Renal cortical epithelial cell (primary cell): ENCODE results near the gene IQGAP2. TPM values are rescaled to one million over a fixed set of nuclear protein-coding genes. Genes with fewer than 3 reads are reported as not detected.

Experiments
- DNase-seq: peaks from one replicate; pipeline ENCODE4 v3.0.0-alpha.2; 2011; ENCODE audit warnings: low read depth
- total RNA-seq: library from RNA; depleted of rRNA; stranded (reverse); fragments of >200 nt; gene quantifications from 2 replicates; pipeline ENCODE4 v1.2.3, GENCODE V29; 2014

Gene IQGAP2
- total RNA-seq, 1 donor from 2014 or later = 0.30 TPM

DNA sequence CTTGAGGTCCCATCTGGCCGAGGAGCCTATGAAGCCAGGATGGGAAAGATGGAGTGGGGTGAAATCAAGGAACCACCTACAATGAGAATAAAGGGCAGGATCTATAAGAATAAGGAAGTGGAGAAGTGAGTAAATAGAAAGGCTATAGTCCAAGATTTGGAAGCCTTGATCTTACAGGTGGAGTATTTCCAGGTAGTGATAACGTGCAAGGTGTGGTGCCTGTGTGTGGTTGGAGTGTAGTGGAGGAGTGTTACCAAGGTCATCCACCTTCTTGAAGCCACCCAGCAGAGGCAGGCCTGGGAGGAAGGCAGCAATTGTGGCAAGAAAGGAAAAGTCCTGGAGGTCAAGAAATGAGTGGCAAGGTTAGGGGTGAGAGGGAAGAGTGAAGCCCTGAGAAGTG is 72.9 kb downstream of the IQGAP2 start:
- no peak for DNase-seq

DNA sequence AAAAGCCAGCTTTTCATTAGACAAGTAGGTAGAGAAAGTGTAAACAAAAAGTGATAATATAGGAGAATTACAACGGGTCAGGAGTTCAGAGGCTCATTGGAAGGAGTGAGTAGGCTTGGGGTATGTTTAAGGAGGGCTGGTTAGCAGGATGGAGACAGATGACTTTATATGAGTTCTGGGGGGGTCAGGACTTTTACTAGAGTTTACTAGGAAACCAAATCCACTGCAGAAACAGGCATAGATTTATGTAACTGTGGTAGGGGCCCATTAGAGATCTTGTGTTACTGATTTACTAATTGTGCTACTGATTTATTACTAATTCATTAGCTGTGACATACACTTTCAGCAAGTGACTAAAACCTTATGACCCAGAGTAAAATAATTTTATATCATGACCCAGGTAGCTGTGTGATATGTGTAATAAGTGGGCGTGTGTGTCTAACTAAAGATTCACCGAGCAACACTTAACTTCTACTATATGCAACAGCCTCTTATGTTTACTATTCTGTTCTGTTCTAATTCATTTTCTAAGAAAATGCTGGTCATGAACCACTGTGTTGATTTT is 73.5 kb downstream of the IQGAP2 start:
- DNase-seq = no peak

DNA sequence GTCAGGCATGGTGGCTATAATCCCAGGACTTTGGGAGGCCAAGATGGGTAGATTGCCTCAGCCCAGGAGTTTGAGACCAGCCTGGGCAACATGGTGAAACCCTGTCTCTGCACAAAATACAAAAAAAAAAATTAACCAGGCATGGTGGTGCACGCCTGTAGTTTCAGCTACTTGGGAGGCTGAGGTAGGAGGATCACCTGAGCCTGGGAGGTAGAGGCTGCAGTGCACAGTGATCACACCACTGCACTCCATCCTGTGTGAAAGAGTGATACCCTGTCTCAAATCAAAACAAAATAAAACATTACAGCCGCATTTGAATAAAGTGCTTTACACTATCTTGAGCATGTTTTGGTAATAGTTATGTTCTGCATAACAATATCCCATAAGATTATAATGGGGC is 74.0 kb downstream of the IQGAP2 start:
- no peak for DNase-seq

DNA sequence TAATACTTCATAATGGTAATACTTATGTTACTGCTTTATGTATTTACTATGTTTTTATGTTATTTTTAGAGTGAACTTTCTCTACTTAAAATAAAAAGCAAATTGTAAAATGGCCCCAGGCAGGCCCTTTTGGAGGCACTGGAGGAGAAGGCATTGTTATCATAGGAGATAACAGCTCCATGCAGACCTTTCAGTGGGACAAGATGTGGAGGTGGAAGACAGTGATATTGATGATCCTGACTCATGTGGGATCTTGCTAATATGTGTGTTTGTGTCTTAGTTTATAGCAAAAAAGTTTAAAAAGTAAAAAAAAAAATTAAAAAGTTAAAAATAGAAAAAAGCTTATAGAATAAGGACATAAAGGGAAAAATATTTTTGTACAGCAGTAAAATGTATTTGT is 74.5 kb downstream of the IQGAP2 start:
- no peak for DNase-seq

DNA sequence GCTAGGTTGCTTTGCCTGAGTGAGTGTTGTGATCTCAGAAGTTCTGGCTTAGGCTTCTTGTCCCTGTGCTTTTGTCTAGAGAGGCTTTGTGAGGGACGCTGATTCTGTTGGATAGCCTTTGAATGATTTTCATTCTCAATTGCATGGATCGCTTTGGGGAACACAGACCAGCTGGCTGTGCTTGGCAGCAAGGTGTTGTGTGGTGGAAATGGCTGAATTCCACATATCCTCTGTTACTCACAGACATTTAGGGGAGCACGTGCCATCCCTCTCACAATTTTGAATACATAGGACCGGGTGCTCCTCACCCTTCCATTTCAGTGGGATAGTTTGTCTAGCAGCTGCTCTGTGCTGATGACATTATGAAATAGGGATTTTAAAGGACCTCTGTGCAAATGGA is 76.2 kb downstream of the IQGAP2 start:
- DNase-seq = no peak

DNA sequence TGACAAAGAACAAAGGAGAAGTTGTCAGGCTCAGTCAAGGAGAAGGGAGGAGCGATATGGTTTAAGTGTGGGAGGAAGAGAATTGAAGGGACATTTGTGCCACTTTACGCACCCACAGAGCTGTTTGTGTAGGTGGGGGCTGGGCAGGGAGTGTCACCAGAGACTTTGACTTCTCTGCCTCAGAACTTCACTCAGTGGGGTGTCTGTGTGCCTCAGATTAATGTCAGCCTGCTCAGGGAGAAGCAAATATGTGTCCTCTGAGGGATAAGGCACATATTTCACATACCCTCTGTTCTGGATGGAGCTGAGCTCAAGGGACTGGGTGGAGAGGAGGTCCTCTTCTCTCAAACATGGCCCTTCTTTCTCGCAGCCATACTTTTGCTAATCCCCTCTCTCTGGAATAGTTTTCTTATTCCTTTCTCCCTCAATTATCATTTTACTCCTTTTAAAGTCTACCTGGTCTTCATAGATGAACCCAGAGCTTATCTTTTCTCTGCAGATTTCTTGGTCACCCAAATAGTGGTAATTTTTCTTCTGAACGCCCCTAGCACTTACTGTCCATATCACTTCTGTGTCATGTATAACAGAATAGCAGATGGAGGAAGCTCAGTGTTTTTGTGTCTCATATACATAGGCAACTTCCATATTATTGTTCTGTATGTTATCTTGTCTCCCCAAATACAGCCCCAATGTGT is 77.0 kb downstream of the IQGAP2 start:
- no peak for DNase-seq

DNA sequence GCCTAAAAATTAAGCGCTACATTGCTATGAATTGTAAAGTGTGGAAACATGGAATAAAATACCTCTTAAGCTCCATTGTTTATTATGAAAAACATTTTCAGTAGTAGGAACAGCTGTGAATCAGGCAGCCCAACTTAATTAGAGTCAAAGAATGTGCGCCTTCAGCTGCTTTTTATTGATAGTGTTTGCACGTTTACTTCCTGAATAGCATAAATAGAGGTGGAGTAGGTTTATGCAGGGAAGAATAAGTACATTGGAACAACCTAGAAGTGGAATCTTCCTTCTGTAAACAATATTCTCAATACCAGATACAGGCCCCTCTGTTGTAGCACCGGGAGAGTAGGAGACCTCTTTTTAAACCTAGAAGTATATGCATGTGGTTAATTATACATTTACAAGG is 79.9 kb downstream of the IQGAP2 start:
- no peak for DNase-seq

DNA sequence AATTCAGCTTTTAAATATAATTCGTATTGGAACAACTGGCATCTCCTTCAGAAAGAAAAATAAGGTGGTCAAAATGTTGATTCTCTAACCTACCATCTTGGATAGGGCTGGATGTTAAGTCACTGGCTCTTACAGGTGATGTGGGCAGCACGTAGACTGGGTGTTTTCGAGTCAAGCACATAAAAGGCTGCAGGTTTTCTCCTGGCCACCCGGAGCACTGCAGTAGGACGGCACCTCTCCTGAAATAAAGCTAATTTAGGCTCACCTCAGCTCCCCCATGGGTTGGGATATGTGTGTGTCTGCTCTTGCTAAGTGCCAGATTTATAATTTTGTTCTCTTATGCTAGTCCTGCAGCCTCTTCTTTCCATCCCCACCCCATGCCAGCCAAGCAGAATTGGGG is 80.3 kb downstream of the IQGAP2 start:
- no peak for DNase-seq

DNA sequence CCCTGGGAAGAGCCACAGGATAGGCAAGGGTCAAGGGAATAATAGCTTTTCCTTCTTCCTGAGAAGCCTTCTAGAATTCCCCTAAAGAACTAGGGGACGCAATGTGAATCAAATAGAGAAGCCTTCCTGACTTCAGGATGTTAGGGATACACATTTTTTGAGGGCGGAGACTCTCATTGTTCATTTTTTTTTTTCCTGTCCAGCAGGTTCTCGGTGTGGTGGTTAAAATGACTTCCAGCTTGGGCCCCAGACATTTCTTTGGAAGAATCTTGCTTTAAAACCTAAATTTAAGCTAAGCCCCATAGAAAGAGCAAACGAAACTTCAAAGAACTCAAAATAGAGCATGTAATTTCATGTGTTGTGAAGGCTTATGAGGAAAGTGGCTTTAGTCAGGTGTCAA is 80.8 kb downstream of the IQGAP2 start:
- DNase-seq = no peak

DNA sequence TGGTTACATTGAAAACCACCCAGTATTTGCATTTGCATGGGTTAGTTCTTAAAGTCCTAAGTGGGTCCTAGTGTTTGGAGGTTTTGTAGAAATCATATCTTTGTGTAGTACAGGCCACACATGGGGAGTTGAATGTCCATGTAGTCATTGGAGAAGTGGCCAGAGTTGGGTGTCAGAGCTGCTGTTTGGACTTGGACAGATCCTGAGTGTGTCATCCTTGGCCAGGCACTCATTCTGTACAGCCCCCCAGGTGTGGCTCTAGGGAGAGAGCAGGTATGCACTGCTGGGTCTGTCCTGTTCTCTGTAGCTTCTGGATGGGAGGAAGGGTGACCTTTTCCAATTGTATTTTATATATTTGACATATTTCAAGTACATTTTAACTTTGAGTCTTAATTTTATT is 82.4 kb downstream of the IQGAP2 start:
- no peak for DNase-seq

DNA sequence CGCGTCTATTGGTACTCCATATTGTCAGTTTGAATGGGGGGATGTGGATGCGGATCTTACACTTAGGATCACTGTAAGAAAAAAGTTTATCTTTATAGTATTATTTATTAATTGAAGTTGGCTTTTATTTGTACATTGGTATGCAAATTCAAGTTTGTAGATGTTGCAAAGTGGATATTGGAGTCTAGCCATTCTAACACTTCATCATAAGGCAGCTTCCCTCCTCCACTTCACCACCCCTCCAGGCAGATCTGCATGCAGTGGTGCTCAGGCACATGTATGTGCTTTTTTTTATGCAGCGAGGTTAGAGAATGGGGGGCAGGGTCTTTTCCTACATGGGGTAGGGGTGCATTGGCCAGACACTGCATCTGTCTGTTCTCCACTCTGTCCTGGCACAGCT is 84.3 kb downstream of the IQGAP2 start:
- DNase-seq = no peak

DNA sequence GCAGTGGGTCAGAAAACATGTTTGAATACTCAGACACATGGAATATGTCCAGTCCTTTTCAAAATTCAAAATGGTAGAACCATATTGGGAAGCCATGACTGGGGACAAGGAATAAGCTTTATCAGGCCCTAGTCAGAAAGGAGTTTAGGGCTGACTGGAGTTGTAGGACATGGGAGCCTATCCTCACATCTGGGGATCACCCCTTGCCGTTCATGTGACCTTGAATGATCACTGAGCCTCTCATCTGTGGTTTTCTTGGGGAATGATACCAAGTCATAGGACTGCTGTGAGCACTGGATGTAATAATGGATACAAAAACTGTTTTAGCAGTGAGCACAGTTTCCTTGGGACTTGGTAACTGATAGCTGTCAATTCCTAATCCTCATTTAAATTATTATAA is 84.7 kb downstream of the IQGAP2 start:
- DNase-seq = no peak

DNA sequence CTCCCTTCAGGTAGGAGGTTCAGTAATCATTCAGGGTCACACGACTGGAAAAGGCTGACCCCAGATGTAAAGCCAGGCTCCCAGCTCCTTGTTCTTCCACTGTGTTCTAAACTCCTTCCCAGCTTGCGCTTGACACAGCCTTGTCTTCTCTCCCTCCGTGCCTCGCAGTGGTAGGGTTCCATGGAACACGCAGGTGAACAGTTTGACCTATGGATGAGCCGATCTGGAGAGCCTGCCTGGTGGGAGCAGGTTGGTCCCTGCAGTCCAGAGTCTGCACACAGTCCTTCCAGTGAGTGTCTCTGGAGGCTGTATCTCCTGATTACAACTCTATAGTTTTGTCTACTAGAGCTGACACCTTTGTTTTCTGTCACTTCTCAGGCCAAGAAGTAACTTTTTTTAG is 85.9 kb downstream of the IQGAP2 start:
- no peak for DNase-seq

DNA sequence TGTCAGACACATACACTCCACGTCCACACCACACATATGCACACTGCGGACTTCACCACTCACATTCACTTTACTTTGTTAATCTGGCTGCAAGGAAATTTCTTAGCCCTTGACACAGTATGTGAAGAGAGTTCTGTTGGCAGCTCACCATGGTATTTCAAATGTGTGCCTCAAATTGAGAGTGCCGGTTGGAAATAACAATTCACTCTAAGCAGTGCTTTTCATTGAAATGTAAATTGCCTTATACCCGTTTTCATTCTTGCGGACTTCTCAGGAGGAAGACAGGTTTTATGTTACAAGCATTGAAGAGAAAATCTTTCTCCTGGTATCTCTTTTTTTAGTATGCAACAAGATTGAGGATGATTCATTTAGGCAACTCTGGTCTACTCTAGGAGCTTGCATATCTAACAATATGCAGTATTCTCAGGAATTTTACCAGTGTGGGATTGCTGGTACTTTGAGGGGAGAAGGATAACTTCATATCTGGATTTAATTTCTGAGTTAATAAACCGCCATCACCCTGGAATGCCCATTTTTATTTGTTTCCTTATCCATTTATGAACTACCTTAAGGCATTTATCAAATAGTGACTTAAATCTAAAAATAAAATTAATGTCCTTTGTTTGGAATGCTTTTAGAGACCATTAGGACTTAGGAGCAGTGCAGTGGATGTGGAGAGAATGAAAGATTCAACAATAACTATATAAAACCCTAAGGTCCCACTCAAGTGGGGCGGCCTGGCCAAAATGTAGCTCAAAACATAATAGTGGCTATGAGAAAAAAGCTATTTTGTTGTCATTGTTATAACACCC is 87.0 kb downstream of the IQGAP2 start:
- DNase-seq = no peak

DNA sequence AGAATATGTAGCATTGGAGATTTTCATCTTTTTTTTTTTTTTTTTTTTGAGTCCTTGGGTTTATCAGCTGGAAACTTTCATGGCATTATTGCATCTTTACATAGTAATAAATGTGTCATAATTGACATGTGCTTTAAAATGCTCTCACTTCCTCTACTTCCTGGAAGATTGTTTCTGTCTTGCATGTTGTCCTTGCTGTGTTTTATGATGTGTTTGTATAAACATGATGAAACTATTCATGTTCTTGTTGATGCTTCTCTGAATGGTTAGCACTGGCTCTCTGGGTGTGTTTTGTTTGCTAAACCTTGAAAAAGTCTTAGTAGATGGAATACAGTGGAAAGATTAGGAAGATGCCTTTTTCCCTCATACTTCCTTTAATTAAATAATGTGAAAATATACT is 87.9 kb downstream of the IQGAP2 start:
- DNase-seq = no peak

DNA sequence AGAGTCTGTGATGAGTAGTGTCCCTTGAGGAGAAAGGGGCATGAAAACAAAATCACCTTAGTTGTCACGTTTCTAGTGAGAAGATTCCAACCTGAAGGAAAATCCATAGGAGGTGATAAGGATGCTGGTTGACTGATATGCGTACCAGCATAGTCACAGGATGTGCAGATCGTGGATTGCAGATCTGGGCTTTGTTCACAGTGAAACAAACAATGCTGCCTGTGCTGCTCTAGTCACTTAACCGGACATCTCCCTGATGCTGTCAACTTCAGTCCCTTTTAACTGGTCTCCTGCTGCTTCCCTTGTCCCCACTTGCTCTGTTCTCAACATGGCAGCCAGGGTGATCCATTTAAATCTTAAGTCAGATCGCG is 89.7 kb downstream of the IQGAP2 start:
- no peak for DNase-seq

DNA sequence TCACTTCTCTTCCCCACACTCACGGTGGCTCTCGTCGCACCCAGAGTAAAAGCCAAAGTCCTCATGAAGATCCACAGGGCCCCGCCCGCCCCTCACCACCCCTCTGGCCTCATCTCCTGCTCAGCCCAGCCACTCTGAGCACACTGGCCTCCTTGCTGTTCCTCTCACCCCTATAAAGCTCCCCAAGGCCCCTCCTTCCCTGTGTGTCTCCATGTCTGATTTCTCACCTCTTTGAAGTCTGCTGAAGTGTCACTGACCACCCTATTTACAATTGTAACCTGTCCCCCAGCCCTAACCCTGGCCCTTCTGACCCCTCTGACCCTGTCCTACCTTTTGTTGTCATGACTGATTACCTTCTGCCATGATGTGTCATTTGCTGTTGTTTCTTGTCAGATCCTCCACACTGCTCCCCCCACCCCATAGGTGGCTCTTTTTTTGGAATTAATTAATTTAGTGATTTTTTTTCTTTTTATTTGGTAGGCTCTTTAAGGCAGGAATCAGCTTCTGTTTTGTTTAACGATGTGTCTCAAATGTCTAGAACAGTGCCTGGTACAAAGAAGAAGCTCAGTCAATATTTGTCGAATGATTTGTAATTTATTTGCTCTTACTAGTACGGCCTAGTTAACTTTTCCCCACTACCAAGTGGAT is 90.2 kb downstream of the IQGAP2 start:
- no peak for DNase-seq

DNA sequence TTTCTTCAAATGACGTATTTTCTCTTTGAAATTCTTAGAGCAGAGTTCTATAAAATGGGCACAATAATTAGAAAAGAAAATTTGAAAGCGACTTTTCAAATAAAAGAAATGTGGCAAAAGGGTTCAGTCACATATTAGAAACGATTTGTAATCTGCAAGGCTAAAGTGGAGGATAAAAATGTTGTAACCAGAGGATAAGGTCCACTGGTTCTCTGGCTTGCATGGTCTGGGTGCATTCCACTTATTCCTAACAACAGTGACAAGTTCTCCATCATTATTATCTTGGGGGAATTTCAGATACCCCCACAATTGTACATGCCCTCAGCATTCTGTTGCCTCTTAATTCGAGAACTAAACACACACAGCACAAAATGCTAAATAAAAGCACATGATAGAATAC is 91.1 kb downstream of the IQGAP2 start:
- no peak for DNase-seq

DNA sequence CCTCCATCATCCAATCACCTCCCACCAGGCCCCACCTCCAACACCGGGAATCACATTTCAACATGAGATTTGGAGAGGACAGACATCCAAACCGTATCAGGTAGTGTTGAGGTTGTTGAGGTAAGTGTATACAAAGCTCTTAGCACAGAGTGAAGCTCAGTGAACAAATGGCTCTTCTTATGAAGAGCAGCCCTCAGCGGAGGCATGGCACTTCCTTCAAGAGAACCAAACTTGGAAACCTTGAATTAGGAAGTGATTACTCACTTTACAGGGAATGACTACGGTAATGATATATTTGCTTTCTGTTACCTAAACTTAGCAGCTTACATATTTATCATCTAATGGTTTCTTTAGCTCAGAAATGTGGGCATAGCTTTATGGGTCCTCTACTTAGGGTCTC is 92.8 kb downstream of the IQGAP2 start:
- DNase-seq = no peak

DNA sequence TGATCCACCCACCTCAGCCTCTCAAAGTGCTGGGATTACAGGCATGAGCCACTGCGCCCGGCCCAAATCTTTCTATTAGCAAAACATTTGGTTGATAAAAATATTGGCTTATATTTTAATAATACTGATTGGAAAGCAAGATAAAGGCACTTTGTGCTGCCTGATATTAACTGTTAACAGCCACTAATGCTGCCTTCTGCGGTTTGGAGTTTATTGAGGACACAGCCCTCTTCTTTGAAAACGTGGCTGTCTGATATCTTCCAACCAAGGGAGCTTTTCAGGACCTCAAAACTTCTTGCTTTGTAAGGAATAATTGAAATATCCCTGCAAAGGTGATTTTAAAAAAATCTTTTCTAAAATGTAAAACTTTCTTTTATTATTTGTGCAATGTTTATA is 94.0 kb downstream of the IQGAP2 start:
- DNase-seq = no peak

DNA sequence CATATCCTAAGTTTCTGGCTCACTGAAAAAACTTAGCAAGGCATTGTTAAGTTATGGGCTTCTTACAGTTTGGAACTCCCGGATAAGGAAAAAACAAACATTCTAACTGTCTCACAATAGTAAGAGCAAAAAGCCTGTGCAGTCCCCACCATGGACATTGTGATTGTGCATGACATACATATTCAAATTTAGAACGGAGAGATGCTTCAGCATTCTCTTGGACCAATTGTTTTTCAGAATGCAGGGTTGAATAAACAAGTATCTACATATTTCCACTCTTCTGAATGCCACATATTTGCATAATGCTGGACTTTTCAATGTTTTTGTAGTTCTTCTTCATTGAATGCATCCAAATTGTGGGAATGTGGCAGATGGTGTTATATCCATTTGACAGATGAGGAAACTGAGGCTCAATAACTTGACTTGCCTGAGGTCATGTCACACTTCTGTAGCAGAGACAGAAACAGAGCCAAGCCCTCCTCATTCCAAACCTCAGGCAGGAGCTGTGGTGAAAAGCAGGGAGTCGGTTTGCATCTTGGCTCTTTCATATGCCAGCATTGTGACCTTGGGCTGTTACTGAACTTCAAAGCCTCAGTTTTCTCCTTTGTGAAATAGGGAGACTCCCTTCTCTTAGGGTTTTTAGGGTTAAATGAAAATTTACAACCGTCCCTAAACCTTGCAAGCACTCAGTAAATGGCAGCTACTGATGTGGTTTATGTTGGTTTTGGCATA is 95.1 kb downstream of the IQGAP2 start:
- DNase-seq = no peak

DNA sequence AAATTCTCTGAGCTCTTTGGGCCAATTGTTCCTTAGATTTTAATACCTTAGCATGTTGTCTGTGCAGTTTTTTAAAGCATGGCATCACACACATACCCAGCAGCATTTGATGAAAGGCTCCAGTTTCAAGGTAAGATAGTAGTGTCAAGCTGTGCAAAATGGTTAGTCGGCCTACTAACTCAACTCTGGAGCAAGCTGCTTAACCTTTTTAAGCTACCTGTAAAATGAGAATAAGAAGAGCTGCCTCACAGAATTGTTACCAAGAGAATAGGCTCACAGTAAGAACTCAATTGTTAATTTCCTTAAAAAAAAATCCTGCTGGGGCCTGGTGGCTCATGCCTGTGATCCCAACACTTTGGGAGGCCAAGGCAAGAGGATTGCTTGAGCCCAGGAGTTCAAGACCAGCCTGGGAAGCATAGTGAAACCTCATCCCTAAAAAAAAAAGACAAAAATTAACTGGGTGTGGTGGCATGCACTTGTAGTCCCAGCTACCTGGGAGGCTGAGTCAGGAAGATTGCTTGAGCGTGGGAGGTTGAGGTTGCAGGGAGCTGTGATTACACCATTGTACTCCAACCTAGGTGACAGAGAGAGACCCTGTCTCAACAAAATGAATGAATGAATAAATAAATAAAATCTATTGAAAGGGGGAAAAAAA is 96.5 kb downstream of the IQGAP2 start:
- no peak for DNase-seq
